Left cardiac atrium (tissue), 4 donors: ENCODE results near the gene RTKN2. TPM values are rescaled to one million over a fixed set of nuclear protein-coding genes. Genes with fewer than 3 reads are reported as not detected.

Source experiments
- ATAC-seq, 2 donors: fragments of 200-7000 bp; cut with Tn5 transposase; one replicate each; pipeline ENCODE4 v1.9.1; 2020; ENCODE audit warnings: mild to moderate bottlenecking in 2 of 2, moderate library complexity in 2 of 2
- DNase-seq: peaks from one replicate; pipeline ENCODE4 v3.0.0-alpha.2; 2020
- intact Hi-C, 2 donors: fragments of 100-400 bp; cut with DNase I; formaldehyde crosslinking; loops; one replicate each; pipeline versions ENCODE4 v1.14.1 to v1.15.1; 2022 to 2023
- total RNA-seq, 2 donors: library from RNA; stranded (reverse); fragmentation: NEBNext Ultra II Directional; extraction: Animal tissue kit (Norgen Biotek cat#: 25700); gene quantifications; one replicate each; pipeline ENCODE4 v1.2.1, GENCODE V29; 2021
- donor health status: DM: no; HTN: yes; CAD: no.
- donor health status: DM: no; HTN: yes; CAD: no; lungs with severe emphysema.
- donor health status: DM: yes; HTN: yes; CAD: no.
- donor health status: Dilated cardiomyopathy.

The RTKN2 gene
- total RNA-seq, 2 donors from 2014 or later, result 0.13 TPM; not detected in 1

DNA sequence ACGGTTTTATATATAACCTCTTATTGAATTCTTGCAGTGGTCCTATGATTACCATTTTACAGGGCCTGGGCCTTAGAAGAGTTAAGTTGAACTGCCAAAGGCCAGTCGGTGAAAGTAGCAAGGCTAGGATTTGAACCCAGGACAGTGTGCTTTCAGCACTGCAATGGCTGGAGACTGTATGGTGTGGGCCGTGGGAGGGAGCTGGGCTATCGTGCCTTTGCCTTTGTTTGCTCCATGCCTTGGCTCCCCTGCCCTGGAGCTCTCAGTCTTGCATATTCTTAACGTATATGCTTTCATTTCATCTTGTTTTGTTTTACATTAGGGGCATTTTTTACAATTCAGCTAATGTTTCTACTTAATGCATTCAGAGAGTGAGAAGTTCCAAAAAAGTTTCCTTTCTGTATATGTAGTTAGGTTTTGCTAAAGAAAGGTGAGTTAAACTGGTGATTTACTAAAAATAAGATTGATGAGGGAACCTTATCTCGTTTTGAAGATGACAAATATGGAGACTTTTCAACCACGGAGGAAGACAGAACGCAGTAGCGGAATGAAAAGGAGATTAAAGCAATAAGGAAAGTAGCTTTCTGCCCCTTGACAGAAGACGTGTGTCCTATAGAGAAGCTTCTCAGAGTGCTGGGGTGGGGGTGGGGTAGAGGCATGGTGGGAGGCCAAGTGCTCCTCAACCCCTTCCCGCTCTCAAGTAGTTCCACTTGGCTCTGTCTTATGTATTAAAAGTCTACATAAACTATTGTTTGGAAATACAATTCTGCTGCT lies 82.5 kb downstream of the RTKN2 start:
- DNase-seq (no peak), ATAC-seq (no peak)
- intact Hi-C loops, result no loop called here

DNA sequence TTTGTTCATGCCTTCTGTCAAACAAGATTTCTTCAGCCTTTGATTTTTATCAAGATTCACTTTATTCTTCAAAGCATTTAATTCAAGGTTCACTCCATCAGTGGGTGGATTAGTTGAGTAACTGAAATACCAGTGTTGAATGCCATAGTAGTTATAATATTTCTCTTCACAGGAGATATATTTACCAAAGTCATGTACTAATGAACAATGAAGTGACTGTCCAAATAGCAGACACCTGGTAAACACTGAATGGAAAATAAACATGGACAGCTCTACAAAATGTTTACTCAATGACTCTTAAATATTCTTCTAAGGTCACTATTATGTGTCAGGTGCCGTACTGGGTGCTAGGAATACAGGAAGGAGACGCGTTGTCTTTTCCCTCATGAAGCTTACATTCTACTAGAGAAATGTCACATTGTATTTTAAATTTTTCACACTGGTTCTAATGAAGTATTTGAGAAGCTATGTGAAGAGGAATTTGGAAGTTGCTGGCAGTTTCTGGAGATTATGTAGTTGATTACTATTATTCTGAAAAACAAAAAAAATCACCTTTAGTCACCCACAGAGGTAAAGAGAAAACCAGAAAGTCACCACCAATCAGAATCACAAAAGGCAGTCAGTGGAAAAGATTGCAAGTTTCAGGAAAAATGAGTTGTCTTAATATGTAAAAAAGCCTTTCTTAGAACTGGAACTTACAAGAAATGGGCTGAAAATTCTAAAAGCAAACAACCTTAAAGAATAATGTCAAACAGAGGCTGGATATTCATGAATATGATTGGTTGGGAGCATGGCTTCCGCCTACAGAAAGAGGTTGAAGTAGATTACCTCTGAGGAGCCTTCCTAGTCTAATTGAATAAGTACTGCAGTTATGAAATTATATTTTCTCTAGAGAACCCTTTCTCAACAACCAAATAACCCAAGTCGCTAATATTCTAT lies 84.5 kb downstream of the RTKN2 start:
- DNase-seq (no peak), ATAC-seq (no peak)
- intact Hi-C loops, result no loop called here

DNA sequence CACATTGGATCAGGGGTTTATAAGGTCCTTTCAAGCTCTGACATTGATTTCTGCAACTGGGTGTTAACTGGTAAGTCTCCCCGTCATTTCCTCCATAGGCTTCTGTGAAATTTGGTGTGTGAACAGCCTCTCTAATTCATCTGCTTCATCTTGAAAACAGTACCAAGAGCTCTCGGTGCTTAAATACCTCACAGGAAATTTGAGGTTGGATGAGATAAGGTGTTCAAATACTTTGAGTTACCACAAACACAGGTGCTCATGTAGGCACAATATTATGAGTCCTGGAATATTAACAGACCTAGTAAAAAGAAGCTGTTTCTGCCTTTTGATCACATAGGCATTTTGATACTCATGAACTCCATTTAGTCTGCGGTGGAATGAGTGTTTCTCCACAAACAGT lies 85.2 kb downstream of the RTKN2 start:
- ATAC-seq (no peak), DNase-seq (no peak)
- intact Hi-C loops, result no loop called here

DNA sequence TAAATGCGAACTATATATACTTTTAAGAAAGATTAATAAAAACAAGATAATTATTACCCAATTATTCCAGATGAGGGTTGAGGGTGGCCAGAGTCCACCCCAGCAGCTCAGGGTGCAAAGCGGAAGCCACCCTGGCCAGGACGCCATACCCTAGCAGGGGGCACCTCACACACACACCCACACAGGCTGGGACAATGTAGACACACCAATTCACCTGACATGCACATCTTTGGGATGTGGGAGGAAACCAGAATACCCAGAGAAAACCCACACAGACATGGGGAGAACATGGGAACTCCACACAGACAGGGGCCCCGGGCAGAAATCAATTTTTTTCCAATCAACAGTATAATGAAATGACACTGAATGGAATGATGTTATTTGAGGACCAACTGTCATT lies 86.0 kb downstream of the RTKN2 start:
- DNase-seq, result no peak
- intact Hi-C loops, result no loop called here
- no peak for ATAC-seq

DNA sequence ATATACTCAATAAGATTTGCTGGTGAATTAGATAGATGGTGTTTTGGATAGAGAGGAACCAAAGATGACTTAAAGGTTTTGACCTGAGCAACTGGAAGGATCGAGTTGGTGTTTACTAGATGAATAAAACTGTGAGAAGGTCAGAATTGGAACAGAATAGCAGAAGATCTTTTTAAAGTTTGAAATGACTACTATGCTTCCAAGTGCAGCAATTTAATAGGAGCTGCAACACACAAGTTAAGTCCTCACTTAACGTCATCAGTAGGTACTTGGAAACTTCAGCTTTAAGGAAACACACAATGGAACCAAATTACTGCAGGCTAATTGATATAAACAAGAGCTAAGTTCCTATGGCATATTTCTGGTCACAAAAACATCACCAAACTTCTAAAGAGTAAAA lies 86.5 kb downstream of the RTKN2 start:
- intact Hi-C loops, result no loop called here
- DNase-seq, result no peak
- no peak for ATAC-seq

DNA sequence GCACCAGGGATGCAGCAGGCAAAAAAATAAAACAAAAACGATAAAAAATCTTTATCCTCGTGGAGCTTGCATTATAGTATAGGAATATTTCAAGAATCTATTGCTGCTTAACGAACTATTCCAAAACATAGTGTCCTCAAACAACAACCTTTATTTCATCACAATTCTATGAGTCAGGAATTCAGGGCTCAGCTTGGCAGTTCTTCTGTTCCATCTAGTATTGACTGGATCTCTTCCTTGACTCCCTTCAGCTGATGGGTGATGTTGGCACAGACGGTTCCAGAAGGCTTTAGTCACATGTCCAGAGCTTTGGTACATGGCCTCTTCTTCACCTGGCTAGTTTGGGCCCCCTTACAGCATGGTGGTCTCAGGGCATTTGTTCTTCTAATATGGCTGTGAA lies 88.0 kb downstream of the RTKN2 start:
- ATAC-seq (no peak), DNase-seq (no peak)
- intact Hi-C loops, result no loop called here

DNA sequence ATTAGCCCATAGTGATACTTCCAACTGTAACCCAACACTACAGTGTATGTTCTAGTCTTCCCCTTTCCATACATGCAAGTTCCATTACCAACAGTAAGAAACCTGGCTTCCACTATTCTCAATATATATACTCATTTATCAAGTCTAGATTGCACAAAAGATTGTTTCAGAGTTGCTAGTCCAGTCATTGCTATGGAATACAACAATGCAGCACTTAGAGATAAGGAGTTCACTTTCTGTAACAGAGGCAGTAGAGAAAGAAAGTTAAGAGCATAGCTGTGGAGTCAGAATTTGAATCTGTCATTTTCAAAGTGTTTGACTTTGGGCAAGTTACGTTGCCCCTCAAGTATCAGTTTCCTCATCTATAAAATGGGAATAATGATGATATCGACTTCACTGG lies 90.1 kb downstream of the RTKN2 start:
- intact Hi-C loops, result no loop called here
- ATAC-seq (no peak), DNase-seq (no peak)

DNA sequence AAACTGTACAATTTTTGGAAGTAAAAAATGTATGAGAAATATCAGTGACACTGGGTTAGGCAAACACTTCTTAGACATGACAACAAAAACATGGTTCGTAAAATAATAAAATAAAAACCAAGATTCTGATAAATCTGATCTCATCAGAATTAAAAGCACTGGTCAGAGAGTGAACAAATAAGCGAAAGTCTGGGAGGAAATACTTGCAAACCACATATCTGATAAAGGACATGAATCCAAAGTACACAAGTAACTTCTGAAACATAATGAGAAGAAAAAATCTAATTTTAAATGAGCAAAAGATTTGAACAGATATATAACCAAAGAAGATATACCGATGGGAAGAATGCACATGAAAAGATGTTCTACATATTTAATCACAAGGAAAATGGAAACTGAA lies 91.5 kb downstream of the RTKN2 start:
- ATAC-seq (no peak), DNase-seq (no peak)
- intact Hi-C loops, result no loop called here

DNA sequence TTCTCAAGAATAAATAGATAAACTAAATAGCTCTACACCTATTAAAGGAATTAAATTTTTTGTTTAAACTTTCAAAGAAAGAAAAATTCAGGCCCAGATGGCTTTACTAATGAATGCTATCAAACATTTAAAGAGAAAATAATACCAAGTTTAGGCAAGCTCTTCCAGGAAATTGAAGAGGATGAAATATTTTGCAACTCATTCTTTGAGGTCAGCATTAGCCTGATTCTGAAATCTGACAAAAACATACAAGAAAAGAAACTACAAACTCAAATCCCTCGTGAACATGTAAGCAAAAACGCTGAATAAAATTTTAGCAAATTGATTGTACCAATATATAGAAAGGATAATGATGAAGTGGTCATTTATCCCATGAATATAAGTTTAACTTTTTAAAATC lies 93.4 kb downstream of the RTKN2 start:
- intact Hi-C loops, result no loop called here
- DNase-seq, result no peak
- ATAC-seq, result no peak

DNA sequence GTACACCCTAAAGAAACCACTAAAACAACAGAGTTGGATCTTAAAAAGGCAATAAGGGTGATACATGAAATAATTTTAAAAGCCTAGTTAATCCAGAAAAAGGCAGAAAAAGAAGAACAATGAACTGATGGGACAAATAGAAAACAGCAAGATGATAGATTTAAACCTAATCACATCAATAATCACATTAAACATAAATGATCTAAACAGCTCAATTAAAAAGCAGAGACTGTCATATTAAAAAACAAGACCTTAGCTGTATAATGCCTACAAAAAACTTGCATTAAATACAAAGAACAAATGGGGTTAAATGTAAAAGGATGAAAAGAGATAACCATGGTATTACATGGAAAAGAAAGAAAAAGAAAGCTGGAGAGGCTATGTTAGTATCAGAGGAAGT lies 96.2 kb downstream of the RTKN2 start:
- intact Hi-C loops, result no loop called here
- no peak for ATAC-seq
- DNase-seq, result no peak

DNA sequence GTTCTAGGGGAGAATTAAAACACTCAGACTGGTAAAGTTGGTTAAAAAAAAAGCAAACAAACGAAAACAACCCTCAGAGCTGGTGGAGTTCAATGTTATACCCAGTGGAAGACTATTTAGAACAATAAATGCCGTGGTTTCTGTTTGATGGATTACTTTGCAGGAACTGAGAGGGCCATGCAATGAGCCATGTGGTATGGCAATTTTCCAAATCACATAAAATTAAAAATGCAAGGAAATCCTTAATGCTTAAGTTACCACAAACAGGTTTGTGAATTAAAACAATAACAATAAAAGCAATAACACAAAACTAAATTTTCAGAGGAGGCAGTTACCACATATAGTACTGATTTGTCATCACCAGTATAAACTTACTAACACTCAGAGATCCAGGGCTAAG lies 96.9 kb downstream of the RTKN2 start:
- intact Hi-C loops, result no loop called here
- DNase-seq (no peak), ATAC-seq (no peak)

DNA sequence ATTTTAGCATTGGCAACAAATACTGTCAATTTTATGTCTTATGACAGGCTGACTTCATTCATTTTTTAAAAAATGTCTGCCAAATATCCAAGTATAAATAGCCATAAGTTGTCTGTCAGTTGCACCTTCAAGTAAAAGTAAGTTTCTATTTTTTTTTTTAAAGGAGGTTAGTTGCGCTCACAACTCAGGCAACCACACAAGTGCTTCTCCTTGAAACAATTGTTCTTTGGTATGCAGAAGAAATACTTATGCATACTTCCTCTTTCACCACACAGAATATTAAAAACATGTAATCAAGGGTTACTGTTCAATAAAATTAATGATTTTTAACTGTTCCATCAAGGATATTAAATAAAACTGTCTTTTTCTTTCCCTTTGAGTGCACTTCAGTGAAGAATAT lies 97.9 kb downstream of the RTKN2 start:
- intact Hi-C loops, result no loop called here
- DNase-seq, result no peak
- ATAC-seq, result no peak

DNA sequence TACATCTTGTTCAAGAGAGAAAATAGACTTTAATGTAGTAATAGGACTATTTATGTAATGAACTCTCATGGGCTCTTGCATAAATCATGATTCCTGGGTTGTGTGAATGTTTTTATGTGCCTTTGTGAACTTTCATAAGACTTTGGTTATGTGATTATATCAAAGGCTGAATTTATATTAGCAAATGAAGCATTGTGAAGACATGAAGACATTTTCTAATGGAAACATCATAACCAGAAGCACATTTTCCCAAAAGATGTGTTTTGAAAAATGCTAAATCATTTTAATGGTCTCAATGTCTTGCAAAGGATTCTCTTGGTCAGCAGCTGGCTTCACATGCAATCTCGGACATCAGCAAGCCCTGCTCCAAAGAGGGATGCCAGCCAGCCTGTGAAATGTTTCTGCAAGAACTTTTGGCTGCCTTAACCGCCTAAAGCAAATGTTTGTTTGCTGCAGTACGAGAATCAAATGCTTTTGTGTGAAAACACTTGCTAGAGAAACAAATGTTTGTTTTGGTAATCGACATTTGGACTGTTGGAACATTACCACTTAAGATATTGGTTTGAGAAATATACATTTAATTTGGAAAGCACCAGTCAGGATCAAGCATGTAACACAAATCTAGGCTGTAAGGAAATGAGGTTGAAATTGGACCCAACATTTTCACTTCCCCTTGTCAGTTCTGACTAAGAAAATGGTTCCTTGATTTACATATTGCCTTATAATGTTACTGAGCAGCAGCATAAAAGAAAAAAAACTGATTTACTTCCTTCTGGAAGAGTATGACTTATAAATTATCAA lies 102.1 kb downstream of the RTKN2 start:
- intact Hi-C loops, result no loop called here
- DNase-seq (peak; percentile 30), ATAC-seq (peak; percentile 29 to 65)

DNA sequence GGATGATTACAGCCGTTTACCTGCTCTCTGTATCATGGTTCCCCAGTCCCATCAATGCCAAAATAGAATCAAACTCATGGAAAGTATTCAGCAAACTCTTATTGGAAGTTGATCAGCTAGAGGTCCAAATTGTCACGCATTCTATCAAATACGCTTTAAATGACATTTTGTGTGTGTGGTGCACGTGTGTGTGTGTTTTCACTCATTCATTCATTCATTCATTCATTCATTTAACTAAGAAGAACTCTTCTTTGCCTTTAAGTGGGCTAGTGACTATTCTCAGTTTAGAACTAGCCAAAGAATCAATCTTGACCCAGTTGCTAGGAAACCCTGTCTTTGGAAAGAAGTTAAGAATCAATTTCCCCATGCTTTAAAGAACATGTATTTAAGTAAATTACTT lies 102.8 kb downstream of the RTKN2 start:
- intact Hi-C loops, result no loop called here
- ATAC-seq, result no peak
- no peak for DNase-seq

DNA sequence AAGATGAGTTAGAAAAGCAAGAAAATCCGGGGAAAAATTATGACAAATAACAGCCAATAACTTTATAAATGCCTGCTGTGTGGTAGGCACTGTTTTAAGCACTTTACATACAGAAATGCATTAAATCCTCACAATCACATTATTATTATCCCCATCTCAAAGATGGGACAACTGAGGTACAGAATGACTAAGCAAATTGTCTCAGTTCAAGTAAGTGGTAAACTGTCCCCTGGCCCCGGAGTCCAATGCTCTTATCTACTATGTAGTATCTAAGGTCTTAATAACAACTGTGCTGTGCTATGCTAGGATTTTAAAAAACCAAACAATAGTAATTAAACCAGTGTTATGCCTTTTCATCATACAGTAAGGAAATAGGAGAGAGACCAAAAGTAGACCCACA lies 105.6 kb downstream of the RTKN2 start:
- intact Hi-C loops, result no loop called here
- DNase-seq, result no peak
- no peak for ATAC-seq

DNA sequence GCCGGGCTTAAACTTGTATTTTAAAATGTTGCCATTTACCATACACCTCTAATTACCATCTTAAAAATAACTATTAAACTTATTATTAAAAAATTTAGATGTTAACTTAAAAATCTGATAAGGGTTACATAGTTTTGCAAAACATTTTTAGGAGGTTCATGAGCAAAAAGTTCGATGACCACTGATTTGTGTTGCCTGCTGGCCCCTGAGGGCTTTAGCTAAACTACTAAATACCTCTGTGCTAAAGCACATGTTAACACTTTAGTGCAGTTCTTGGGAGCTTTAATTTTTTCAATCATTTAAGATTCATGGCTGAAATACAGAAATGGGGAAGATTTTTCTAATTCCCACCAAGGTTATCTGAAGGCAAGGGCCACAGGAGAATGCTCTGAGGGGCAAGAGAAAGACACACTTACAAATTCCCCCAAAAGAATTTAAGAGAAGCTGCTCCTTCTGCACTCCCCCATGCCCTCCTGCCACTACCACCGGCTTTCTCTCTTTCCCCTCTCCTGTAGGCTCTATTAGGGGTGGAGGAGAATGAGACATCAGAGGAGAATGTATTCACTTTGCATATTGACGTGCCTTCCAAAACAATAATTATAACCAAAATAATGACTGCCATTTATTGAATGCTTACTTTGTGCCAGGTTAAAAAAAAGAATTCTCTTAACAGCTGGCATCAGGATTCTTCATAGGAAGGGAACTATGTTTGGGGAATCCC lies 106.2 kb downstream of the RTKN2 start:
- DNase-seq, result no peak
- intact Hi-C loops, result no loop called here
- no peak for ATAC-seq

DNA sequence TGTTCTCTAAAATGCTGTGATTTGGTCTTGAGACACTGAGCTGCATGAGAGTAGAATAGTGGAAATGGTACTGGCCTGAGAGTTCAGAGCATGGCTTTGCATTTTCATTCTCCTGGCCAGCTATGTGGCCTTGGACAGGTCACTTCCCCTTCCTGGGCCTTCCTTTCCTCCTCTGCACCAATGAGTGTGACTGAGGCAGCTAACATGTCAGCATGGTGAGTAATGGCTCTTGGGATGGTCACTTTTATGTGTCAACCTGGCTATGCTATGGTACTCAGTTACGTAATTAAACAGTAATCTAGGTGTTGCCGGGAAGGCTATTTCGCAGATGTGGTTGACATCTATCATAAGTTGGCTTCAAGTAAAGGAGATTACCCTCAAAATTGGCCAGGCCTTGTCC lies 109.3 kb downstream of the RTKN2 start:
- ATAC-seq (no peak), DNase-seq (no peak)
- intact Hi-C loops, result no loop called here

DNA sequence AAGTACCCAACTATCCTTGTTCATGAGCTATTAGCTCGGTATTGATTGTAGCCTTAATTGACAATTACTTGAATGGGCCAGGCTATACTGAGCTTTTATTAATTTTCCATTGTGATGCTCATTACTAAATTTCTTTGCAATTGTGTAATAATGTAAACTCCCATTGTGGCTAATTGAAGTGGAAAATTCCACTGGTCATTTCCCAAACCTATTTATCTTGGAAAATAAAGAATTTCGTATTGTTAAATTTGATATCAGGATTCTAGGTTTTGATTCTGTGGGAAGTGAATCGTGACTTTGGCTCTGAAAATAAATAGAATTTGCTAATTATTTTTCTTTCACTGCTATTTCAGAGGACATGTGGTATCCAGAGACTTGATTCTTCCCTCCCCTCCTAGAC lies 111.0 kb downstream of the RTKN2 start:
- intact Hi-C loops, result no loop called here

DNA sequence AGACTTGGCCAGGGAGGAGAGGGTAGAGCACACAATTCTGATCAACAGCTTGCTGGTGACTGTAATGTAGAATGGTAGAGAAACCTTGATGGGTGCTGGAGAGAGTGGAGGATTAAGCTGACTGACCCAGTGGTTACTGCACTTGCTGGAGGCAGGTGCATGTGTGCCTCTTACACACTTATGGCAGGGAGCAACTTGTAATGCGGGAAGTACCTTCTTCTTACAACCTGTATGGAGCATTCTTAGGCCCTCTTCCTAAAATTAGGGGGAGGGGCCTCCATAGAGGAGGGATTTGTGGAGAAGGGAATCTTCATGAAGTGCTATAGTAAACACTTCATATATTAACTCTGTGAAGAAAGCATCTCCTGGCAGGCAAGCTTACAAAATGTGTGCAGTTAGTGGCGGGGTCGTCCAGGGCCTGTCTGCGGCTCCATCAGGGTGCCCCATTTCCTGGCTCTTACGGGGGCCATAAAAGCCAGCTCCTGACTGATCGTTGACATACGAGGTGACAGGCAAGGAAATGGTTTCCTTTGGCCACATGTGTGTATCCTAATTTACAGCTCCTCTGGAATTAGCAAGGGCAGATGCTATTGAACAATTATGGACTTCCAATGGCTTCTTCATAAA lies 113.5 kb downstream of the RTKN2 start:
- ATAC-seq, result no peak
- intact Hi-C loops, result no loop called here
- no peak for DNase-seq

More for the DNA sequence above, 111.0 kb downstream of the RTKN2 start:
- ATAC-seq (no peak), DNase-seq (no peak)
